GM15510 (cell line): ENCODE data around the gene H19.

Experiments
- POLR2A ChIP-seq: IDR thresholded peaks from 3 replicates; pipeline ENCODE4 v1.6.1; 2011; ENCODE audit warnings: borderline replicate concordance; ENCODE audit not compliant: insufficient read length; ENCODE audit errors: extremely low read depth

Gene H19

DNA sequence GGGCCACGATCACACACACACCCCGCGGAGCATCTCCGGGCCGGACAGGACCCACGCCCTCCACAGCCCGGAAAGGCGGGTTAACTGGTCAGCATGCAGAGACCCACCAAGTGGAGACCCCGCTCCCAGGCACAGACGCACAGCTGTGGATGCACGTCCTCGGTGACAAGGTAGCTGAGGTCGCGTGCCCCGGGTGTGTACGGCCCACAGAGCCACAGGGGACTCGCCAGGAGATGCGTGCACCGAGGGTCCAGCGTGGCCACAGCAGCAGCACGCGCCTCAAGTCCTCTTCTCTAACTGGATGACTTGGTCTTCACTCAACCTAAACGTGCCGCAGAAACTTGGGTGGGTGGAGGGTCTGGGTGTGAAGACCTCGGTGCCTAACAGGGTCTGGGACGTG, 5.5 kb downstream of the H19 start:
- TF ChIP-seq POLR2A = no peak

DNA sequence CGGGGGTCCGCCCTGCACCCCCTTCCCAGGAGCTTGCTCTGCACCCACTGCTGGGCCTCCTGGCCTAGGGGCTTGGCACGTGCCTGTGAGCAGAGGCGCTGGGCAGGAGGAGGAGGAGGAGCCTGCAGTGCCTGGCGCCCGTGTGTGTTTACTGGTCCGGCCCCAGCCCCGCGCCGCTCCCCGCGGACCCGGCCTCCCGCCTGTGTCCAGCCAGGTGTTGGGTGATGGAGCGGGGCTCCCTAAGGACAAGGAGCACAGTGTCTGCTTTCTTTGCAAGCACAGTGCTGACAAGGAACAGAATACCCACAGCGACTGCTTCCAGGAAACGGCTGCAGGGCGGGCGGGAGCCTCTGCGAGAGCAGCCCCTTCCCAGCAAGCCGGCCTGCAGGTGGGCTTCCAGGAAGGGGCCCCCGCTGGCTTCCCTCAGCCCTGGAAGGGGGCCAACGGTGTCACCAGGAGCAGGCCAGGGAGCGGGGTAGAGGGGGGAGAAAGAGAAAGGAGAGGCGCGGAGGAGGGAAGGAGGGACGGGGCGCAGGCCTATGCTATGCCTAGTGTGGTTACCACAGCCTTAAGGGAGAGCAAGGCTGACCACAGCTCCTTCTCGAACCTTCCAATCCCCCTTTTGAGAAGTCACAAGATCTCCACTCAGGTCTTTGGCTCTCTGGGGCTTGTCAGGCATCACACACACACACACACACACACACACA, 6.6 kb downstream of the H19 start:
- no peak for TF ChIP-seq POLR2A

DNA sequence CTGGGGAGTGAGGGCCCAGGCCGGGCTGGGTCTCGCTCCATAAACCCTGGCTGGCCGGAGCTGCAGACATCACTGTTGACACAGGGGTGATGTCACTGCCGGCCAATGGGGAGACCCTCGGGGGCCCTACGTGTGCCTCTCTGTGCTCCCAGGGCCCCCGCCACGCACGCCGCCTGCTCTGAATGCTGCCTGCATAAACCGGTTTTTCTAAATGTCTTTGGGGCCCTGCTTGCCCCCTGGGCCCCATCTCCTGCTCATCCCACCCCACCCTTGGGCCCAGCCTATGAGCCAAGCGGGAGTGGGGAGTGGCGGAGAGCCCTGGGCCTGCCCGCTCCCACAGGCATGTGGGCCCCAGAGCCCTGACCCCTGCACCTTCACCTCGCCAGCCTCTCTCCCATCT, 7.7 kb downstream of the H19 start:
- TF ChIP-seq POLR2A = no peak

DNA sequence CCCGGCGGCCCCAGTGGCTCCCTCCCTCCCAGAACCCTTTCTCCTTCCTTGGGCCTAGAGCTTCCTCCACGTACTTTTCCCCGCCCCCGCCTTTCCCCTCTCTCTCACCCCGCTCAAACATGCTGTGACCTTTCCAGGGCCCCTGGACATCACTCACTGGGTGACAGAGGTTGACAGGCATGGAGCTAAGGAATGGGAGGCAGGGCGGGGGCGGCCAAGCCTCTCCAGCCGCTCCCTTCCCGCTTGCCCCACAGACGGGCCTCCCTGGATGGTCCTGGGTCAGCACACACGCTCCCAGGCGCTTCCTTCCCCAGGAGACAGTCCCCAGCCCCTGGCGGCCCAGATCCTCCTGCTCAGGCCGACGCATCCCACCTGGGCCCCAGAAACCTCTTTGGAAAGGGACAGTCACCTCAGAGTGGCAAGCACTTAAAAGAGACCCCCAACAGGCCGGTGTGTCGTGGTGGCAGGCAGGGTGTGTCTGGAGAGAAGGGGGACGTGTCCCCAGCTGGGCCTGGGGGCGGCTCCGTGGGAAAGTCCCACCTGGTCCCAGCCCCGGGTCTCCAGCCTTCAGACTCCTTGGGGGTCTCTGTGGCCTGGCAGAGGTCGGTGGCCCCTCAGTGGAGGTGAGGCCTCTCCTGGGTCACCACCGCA, 8.8 kb downstream of the H19 start:
- no peak for TF ChIP-seq POLR2A

DNA sequence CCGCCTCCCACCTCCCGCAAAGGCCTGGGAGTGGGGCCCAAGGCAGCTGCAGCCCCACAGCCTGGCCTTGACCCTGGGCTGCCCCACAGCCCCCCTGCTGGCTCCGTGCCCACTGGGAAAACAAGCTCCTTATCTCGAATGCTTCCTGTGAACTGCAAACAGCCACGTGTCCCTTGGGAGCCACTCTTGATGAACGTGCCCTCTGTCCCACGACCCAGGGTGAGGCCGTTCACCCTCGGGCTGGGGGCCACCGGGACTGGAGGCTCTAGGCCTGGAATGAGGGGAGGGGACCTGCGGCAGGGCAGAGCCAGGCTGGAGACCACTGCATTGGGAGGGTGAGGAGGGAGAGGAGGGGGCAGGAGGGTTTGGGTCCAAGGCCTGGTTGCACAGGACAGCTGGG, 9.5 kb downstream of the H19 start:
- no peak for TF ChIP-seq POLR2A

GRCh38 chr11:1987024-1987423, 10.6 kb downstream of the H19 start:
- TF ChIP-seq POLR2A = no peak

- TF ChIP-seq POLR2A = no peak
Observed at GRCh38 chr11:1983601-1983961, 14.1 kb downstream of the H19 start.

DNA sequence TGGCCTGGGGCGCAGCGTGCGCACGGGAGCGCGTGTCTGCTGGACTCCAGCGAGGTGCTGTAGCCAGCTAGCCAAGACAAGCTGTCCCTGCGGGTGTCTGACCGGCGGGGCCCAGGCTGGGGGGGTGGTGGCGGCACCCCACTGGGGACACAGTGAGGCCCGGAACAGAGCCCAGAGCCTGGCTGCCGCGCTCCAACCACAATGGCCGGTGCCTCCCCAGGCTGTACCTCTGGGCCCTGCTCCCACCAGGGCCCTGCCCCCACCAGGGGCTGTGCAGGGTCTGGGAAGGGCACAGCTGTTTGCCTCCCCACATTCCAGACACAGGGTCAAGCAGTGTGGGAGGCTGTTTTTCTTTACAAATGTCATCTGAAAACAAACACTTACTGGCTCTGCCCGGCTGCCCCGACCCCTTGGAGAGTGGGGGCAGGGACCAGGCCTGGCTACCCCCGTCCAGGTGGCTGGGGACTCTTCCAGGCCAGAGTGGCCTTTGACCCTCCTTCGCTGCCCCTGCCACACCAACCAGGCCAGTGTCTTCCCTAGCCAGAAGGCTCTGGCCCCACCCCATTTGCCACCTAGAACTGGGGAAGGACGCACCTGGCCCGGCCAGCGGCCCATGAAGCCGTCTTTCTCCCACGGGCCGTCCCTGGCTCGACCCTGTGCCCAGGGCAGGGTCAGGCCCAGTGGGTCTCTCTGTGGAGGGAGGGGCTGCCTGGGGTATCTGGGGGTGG, 14.6 kb downstream of the H19 start:
- no peak for TF ChIP-seq POLR2A

DNA sequence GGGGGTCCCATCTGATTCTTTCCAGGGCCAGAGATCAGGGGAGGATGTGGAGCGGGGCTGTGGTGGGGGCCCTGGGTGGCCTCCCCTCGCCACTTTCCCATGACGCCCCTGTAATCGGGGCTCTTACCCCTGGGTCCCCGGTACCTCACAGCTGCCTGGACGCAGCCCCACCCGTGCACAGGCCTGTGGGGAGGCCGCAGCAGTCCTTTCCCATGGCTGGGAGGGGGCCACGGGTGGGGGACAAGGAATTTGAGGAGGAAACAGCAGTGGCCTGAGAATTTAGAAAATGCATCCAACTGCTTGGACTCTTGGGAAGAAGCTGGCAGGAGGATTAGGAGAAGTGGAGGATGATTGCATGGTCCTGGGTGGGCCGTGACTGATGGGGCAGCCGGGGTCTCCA, 18.0 kb downstream of the H19 start:
- TF ChIP-seq POLR2A = no peak

DNA sequence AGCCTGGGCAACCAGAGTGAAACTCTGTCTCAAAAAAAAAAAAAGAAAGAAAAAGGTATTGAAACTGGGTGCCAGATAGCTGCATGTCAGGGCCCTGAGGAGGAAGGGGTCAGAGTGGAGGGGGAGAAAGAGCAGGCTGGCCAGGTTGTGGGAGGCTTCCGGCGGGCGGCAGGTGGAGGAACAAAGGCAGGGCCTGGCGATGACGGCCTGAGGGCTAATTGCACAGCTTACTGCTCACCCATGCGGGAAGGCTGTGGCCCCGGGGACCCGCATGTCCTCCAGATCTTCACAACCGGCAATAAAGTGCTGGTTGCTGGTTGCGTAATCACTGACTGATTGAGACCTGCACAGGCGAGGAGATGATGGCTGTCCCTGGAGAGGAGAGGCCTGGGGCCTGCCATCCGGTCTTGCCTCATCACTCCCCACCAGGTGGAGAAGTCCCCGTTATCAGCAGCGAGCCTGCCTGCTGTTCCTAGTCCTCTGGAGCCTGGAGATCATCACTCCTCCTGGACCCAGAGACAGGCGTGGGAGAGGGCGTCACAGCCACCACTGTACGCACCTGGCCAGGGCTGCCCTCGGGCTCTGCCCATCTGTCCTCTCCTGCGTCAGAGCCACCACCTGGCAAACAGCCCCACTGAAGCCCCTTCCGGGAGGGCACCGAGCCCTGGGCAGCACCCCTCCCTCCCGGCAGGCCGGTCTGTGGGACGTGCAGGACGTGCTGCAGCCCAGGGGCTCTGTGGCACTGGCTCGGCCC, 18.7 kb downstream of the H19 start:
- no peak for TF ChIP-seq POLR2A

- no peak for TF ChIP-seq POLR2A
Observed at GRCh38 chr11:1975185-1975584, 22.5 kb downstream of the H19 start.

- no peak for TF ChIP-seq POLR2A
Observed at GRCh38 chr11:1970956-1971355, 26.7 kb downstream of the H19 start.

DNA sequence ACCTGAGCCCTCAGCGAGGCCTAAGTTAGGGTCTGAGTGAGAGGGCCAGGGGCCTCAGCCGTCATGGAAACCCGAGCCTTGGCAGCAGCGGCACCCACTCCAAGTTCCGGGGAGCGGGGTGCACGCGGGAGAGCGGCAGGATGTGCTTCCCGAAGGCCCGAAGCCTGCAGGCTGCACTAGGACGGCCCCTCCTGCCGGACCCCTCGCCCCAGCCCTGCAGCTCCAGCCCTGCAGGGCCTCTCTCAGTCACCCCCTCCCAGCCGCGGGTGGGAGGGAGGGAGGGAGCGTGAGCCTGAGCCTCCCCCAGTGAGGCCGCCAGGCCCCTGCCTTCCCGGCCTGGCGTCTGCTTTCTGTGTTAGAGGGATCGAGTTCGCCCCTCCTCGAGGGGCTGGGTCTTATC, 27.9 kb downstream of the H19 start:
- TF ChIP-seq POLR2A = no peak

- TF ChIP-seq POLR2A = no peak
Observed at GRCh38 chr11:1969035-1969434, 28.6 kb downstream of the H19 start.

GRCh38 chr11:1968454-1969002, 29.1 kb downstream of the H19 start:
- TF ChIP-seq POLR2A = no peak
